HK-2 (cell line): ENCODE results near the gene MIER2.

ENCODE experiments used
- DNase-seq: peaks from one replicate; pipeline ENCODE4 v3.0.0-alpha.2; 2018; ENCODE audit not compliant: unreplicated experiment

MIER2 gene

GRCh38 chr19:377801-378581 lies 33.4 kb upstream of the MIER2 start:
- peak; percentile 54 for DNase-seq

GRCh38 chr19:376111-376470 lies 31.5 kb upstream of the MIER2 start:
- DNase-seq, result no peak

- DNase-seq, result no peak
These were observed 31.0 kb upstream of the MIER2 start for GRCh38 chr19:375395-376110.

- no peak for DNase-seq
These were observed 30.3 kb upstream of the MIER2 start for GRCh38 chr19:374886-375235.

GRCh38 chr19:374183-374885 lies 29.7 kb upstream of the MIER2 start:
- no peak for DNase-seq

GRCh38 chr19:373391-374182 lies 29.0 kb upstream of the MIER2 start:
- DNase-seq, result no peak

GRCh38 chr19:372306-372890 lies 27.8 kb upstream of the MIER2 start:
- DNase-seq, result no peak

GRCh38 chr19:371501-372168 lies 27.0 kb upstream of the MIER2 start:
- no peak for DNase-seq

GRCh38 chr19:370641-371330 lies 26.2 kb upstream of the MIER2 start:
- no peak for DNase-seq

GRCh38 chr19:369876-370275 lies 25.3 kb upstream of the MIER2 start:
- DNase-seq, result no peak

GRCh38 chr19:369256-369655 lies 24.7 kb upstream of the MIER2 start:
- DNase-seq, result no peak

- no peak for DNase-seq
These were observed 24.0 kb upstream of the MIER2 start for GRCh38 chr19:368630-369024.

GRCh38 chr19:367963-368629 lies 23.5 kb upstream of the MIER2 start:
- DNase-seq, result no peak

GRCh38 chr19:367561-367960 lies 23.0 kb upstream of the MIER2 start:
- no peak for DNase-seq

- DNase-seq, result no peak
These were observed 22.4 kb upstream of the MIER2 start for GRCh38 chr19:366951-367350.

GRCh38 chr19:366205-366783 lies 21.7 kb upstream of the MIER2 start:
- no peak for DNase-seq

GRCh38 chr19:364496-365287 lies 20.1 kb upstream of the MIER2 start:
- DNase-seq, result no peak

- DNase-seq, result no peak
These were observed 18.1 kb upstream of the MIER2 start for GRCh38 chr19:362683-363082.

GRCh38 chr19:362154-362553 lies 17.6 kb upstream of the MIER2 start:
- no peak for DNase-seq
